Measurements from ENCODE around the gene SLC66A1. TPM values are rescaled to one million over a fixed set of nuclear protein-coding genes. Genes with fewer than 3 reads are reported as not detected.

Gene SLC66A1
- total RNA-seq, 1 experiment from 2014 or later, result 22.5 TPM

- H4K5ac ChIP-seq (ENCODE audit: insufficient read length, low read depth, low read length), result no peak overlapping the region
- Mint-ChIP-seq H3K27ac (peak overlapping the region in 2 of 3 experiments; percentile 37 to 85; a peak in 6 of 7 replicates), H3K9me3 (no peaks in the 10 kb centered on the region), H3K27me3 (ENCODE audit: low read depth) (peaks cover 1% of the 10 kb centered on the region; the same call in 1 of the 2 replicates), H3K36me3 (ENCODE audit: insufficient read depth in 1 of 3, low read depth in 3 of 3) (peaks cover 2 to 10% (median 7%) of the 10 kb centered on the region in 3 experiments; a peak in 6 of 7 replicates), H3K4me3 (no peak overlapping the region), H3K4me1 (peaks cover 12 to 15% of the 10 kb centered on the region in 2 experiments)
- H3K56ac ChIP-seq (ENCODE audit: insufficient read length, low read depth, low read length), result no peak overlapping the region
- H3T11ph ChIP-seq (ENCODE audit: low read length), result no peak overlapping the region
- H3K18ac ChIP-seq (ENCODE audit: insufficient read length, low read depth, low read length), result no peak overlapping the region
- DNase-seq, result no peak
- H3K27me3 ChIP-seq (ENCODE audit: insufficient read depth, low read length), result no peaks in the 10 kb centered on the region
- no peak overlapping the region for H4K91ac ChIP-seq (ENCODE audit: insufficient read length, low read depth, low read length)
- no CpG with 5 or more reads among the region's 18 CpGs for WGBS (ENCODE audit: extremely low coverage, insufficient read length, low lambda C conversion rate)
- no peak overlapping the region for H3K27ac ChIP-seq (ENCODE audit: insufficient read length, low read depth, low read length)
- H2BK12ac ChIP-seq (ENCODE audit: insufficient read length, low read depth, low read length), result no peak overlapping the region
- no peak overlapping the region for H3K4me2 ChIP-seq (ENCODE audit: insufficient read depth, insufficient read length, low read length)
- no peak overlapping the region for H2AFZ ChIP-seq (ENCODE audit: low read length)
- no peak for TF ChIP-seq CTCF (conservative IDR thresholded peaks at IDR 0.05)
- H4K20me1 ChIP-seq (ENCODE audit: control insufficient read depth, insufficient read depth, insufficient read length), result no peaks in the 10 kb centered on the region
- peaks cover 13% of the 10 kb centered on the region for H3K79me1 ChIP-seq (ENCODE audit: insufficient read depth, low read depth, low read length, poor library complexity, severe bottlenecking)
- no peak overlapping the region for H2BK120ac ChIP-seq (ENCODE audit: low read depth, low read length, poor library complexity, severe bottlenecking)
- no peak overlapping the region for H2AK5ac ChIP-seq (ENCODE audit: insufficient read length, low read length)
- no peak overlapping the region for H4K8ac ChIP-seq (replicated peaks; ENCODE audit: insufficient read length, low read depth, low read length)
- H3K23ac ChIP-seq (ENCODE audit: insufficient read length, low read depth, low read length), result no peak overlapping the region
- H2BK5ac ChIP-seq (ENCODE audit: insufficient read length, low read length), result no peak overlapping the region
- H3K23me2 ChIP-seq (ENCODE audit: insufficient read length, low read depth, low read length, poor library complexity, severe bottlenecking), result no peaks in the 10 kb centered on the region
- no peak overlapping the region for H3K14ac ChIP-seq (ENCODE audit: insufficient read depth, low read length)
- no peak overlapping the region for H3K4ac ChIP-seq (ENCODE audit: low read depth, low read length)
- no peak overlapping the region for H3K9ac ChIP-seq (ENCODE audit: extremely low read depth, insufficient read length, low read length)
- no peak overlapping the region for H2BK15ac ChIP-seq (ENCODE audit: low read depth, low read length)
- peaks cover 3% of the 10 kb centered on the region; the same call in 1 of the 2 replicates for H3K79me2 ChIP-seq (ENCODE audit: insufficient read depth, low read length)
- no peaks in the 10 kb centered on the region for H3K9me3 ChIP-seq (ENCODE audit: control insufficient read depth, low read depth, low read length)
- no peak overlapping the region for H2BK20ac ChIP-seq (ENCODE audit: low read depth, low read length, poor library complexity, severe bottlenecking)
- no peaks in the 10 kb centered on the region for H3K4me1 ChIP-seq (ENCODE audit: insufficient read depth, low read length)
Observed at GRCh38 chr1:19366599-19367536, 54.7 kb downstream of the SLC66A1 start.
